GM12878 (cell line): Measurements from ENCODE around the gene EPHB1. TPM values are rescaled to one million over a fixed set of nuclear protein-coding genes. Genes with fewer than 3 reads are reported as not detected.

Source experiments
- ATAC-seq: fragments of 200-7000 bp; cut with Tn5 transposase; 3 replicates; pipeline ENCODE4 v1.9.1; 2020; ENCODE audit warnings: mild to moderate bottlenecking, moderate library complexity
- BruUV-seq: library from RNA; stranded (reverse); fragments of 400-500 nt; replicated peaks from 2 replicates; lab custom pipeline; 2021; lab: Mats Ljungman, UMichigan
- CTCF ChIA-PET: fragments of 300-600 bp; sonication (Branson Sonifier 250); formaldehyde crosslinking; extraction: SDS; loops from one replicate; lab custom pipeline; 2021; ENCODE audit warnings: inconsistent platforms; lab: Yijun Ruan, JAX
- POLR2A ChIA-PET: fragments of 350-600 bp; formaldehyde crosslinking; extraction: SDS; loops from one replicate; lab custom pipeline; 2021; ENCODE audit warnings: inconsistent platforms; lab: Charles Lee
- RAD21 ChIA-PET: fragments of 300-600 bp; sonication (Branson Sonifier 250); formaldehyde crosslinking; loops from one replicate; lab custom pipeline; 2023; ENCODE audit warnings: antibody characterized with exemption; ENCODE audit not compliant: unreplicated experiment; lab: Charles Lee
- SMC1A ChIA-PET: fragments of 300-600 bp; sonication (Branson Sonifier 250); formaldehyde crosslinking; loops from one replicate; lab custom pipeline; 2023; ENCODE audit not compliant: unreplicated experiment, uncharacterized antibody; lab: Charles Lee
- DNase-seq: peaks from one replicate; pipeline ENCODE4 v3.0.0-alpha.2; 2011; ENCODE audit warnings: low read depth, low spot score
- FAIRE-seq: peaks from 3 replicates; lab custom pipeline; 2011; peaks lifted over from hg19 to GRCh38; lab: Jason Lieb, UNC
- H2AFZ ChIP-seq: 2 replicates; pipeline ENCODE4 v1.6.0; 2011; ENCODE audit warnings: low read depth, low read length, control low read depth; ENCODE audit not compliant: control insufficient read depth
- H3K27ac ChIP-seq: 2 replicates; pipeline ENCODE4 v1.5.1; 2011; ENCODE audit warnings: control low read depth; ENCODE audit not compliant: control insufficient read depth, insufficient read depth
- H3K27me3 ChIP-seq, 2 experiments: replicated peaks in 1 of 2; 2 replicates each; pipeline versions ENCODE4 v1.6.0 to v1.6.1; 2011; ENCODE audit warnings: low read length in 1 of 2; ENCODE audit not compliant: control insufficient read depth in 2 of 2, insufficient read depth in 2 of 2
- H3K36me3 ChIP-seq, 2 experiments: 2 replicates each; pipeline ENCODE4 v1.5.1; 2011; ENCODE audit warnings: low read length in 1 of 2; ENCODE audit not compliant: control insufficient read depth in 2 of 2, insufficient read depth in 2 of 2
- H3K4me1 ChIP-seq: 2 replicates; pipeline ENCODE4 v1.6.1; 2011; ENCODE audit warnings: mild to moderate bottlenecking, low read length, moderate library complexity, mixed read lengths; ENCODE audit not compliant: control insufficient read depth, insufficient read depth
- H3K4me2 ChIP-seq: 2 replicates; pipeline ENCODE4 v1.6.0; 2011; ENCODE audit warnings: control low read depth; ENCODE audit not compliant: control insufficient read depth, insufficient read depth
- H3K4me3 ChIP-seq: fragments of 200-600 bp; sonication (generic); 2 replicates; pipeline ENCODE4 v1.5.1; 2016
- H3K79me2 ChIP-seq: 2 replicates; pipeline ENCODE4 v1.6.0; 2011; ENCODE audit warnings: low read length; ENCODE audit not compliant: control insufficient read depth, insufficient read depth
- H3K9ac ChIP-seq: 2 replicates; pipeline ENCODE4 v1.8.0; 2011; ENCODE audit warnings: low read length, control low read depth, mixed read lengths; ENCODE audit not compliant: control insufficient read depth, insufficient read depth
- H3K9me3 ChIP-seq: replicated peaks from 3 replicates; pipeline ENCODE4 v1.5.1; 2011; ENCODE audit warnings: mild to moderate bottlenecking, low read length; ENCODE audit not compliant: control insufficient read depth, insufficient read depth
- H4K20me1 ChIP-seq: 2 replicates; pipeline ENCODE4 v1.6.0; 2011; ENCODE audit not compliant: control insufficient read depth, insufficient read depth
- BCL11A ChIP-seq: IDR thresholded peaks from 2 replicates; pipeline ENCODE4 v1.6.1; 2011; ENCODE audit warnings: low read depth, low read length
- BHLHE40 ChIP-seq, 2 experiments: fragments of 450-650 bp in 1 of 2; IDR thresholded peaks; 2 replicates each; pipeline ENCODE4 v1.6.1; 2011 to 2017; ENCODE audit warnings: low read depth in 2 of 2, borderline replicate concordance in 1 of 2, improper control_type of control experiment in 1 of 2, low read length in 1 of 2, mild to moderate bottlenecking in 1 of 2
- CBX3 ChIP-seq: fragments of 200-600 bp; sonication (generic); IDR thresholded peaks from 2 replicates; pipeline ENCODE4 v1.6.1; 2016; ENCODE audit warnings: low read depth, borderline replicate concordance
- E2F8 ChIP-seq: fragments of 450-650 bp; IDR thresholded peaks from 2 replicates; pipeline ENCODE4 v1.6.1; 2018; ENCODE audit warnings: mild to moderate bottlenecking, low read depth, moderate library complexity; ENCODE audit not compliant: partially characterized antibody
- EP300 ChIP-seq, 2 experiments: fragments of 150-350 bp in 1 of 2; IDR thresholded peaks; 2 replicates each; pipeline ENCODE4 v1.6.1; 2011 to 2012; ENCODE audit warnings: low read depth in 2 of 2, low read length in 2 of 2, borderline replicate concordance in 1 of 2, improper control_type of control experiment in 1 of 2, inconsistent platforms in 1 of 2; ENCODE audit not compliant: control insufficient read depth in 1 of 2
- FOXM1 ChIP-seq: IDR thresholded peaks from 2 replicates; pipeline ENCODE4 v1.6.1; 2012; ENCODE audit warnings: low read depth, mild to moderate bottlenecking, inconsistent platforms, low read length, moderate library complexity
- IRF4 ChIP-seq: IDR thresholded peaks from 2 replicates; pipeline ENCODE4 v1.6.1; 2011; ENCODE audit warnings: low read depth, low read length
- NFIC ChIP-seq: IDR thresholded peaks from 2 replicates; pipeline ENCODE4 v1.6.1; 2012; ENCODE audit warnings: low read depth, mild to moderate bottlenecking, inconsistent platforms, low read length, moderate library complexity
- PRDM15 ChIP-seq: fragments of 450-650 bp; formaldehyde crosslinking; IDR thresholded peaks from 2 replicates; pipeline ENCODE4 v1.4.0; 2020; ENCODE audit warnings: mild to moderate bottlenecking, moderate library complexity
- RCOR1 ChIP-seq: conservative IDR thresholded peaks from 2 replicates; pipeline ENCODE4 v1.6.1; 2012; ENCODE audit warnings: low read depth, low read length, improper control_type of control experiment
- SMAD1 ChIP-seq: fragments of 450-650 bp; IDR thresholded peaks from 2 replicates; pipeline ENCODE4 v1.6.1; 2018; ENCODE audit warnings: mild to moderate bottlenecking, low read depth; ENCODE audit not compliant: partially characterized antibody
- SMAD5 ChIP-seq: IDR thresholded peaks from 2 replicates; pipeline ENCODE4 v1.6.1; 2016; ENCODE audit warnings: antibody characterized with exemption, low read depth
- SMARCA5 ChIP-seq: fragments of 450-650 bp; IDR thresholded peaks from 2 replicates; pipeline ENCODE4 v1.6.1; 2017; ENCODE audit warnings: mild to moderate bottlenecking
- STAT1 ChIP-seq: fragments of 450-650 bp; conservative IDR thresholded peaks from 2 replicates; pipeline ENCODE4 v1.6.1; 2014; ENCODE audit warnings: antibody characterized with exemption, mild to moderate bottlenecking
- ZNF207 ChIP-seq: fragments of 450-650 bp; IDR thresholded peaks from 2 replicates; pipeline ENCODE4 v1.6.1; 2014; ENCODE audit warnings: antibody characterized with exemption, mild to moderate bottlenecking, borderline replicate concordance
- ZNF384 ChIP-seq: IDR thresholded peaks from 2 replicates; pipeline ENCODE4 v1.6.1; 2012; ENCODE audit warnings: low read depth, mild to moderate bottlenecking, low read length, improper control_type of control experiment, borderline replicate concordance
- ZZZ3 ChIP-seq: IDR thresholded peaks from 2 replicates; pipeline ENCODE4 v1.6.1; 2011; ENCODE audit warnings: low read depth; ENCODE audit not compliant: control insufficient read depth, insufficient read length
- WGBS: methylation state at CpG from one replicate; pipeline ENCODE4 v1.1.6; 2016; ENCODE audit warnings: low lambda C conversion rate; ENCODE audit not compliant: insufficient replicate concordance, insufficient coverage; ENCODE audit errors: missing lambda C conversion rate; 5-methylcytosine and 5-hydroxymethylcytosine counted together
- in situ Hi-C: fragments of 300-500 bp; cut with MboI; formaldehyde crosslinking; loops from 9 replicates; pipeline ENCODE4 v1.14.3; 2018; ENCODE audit warnings: mixed read lengths
- intact Hi-C: fragments of 100-400 bp; cut with micrococcal nuclease; formaldehyde crosslinking; loops from one replicate; pipeline ENCODE4 v1.14.2; 2022; ENCODE audit not compliant: unreplicated experiment
- polyA plus RNA-seq, 11 experiments: library from polyadenylated mRNA; depleted of rRNA in 4 of 11; unstranded in 6 of 11; stranded (reverse) in 5 of 11; fragments of >200 nt; fragmentation: Nextera tagmentation in 4 of 11; fragmentation: Illumina TruSeq in 1 of 11; extraction: Ambion mirVana in 4 of 11; extraction: Trizol in 1 of 11; gene quantifications; 1 replicate in 1 of 11; 2 replicates in 10 of 11; pipeline versions ENCODE4 v1.2.1 to v1.2.3, GENCODE V29; 2011 to 2016; ENCODE audit warnings: inconsistent platforms in 2 of 11, missing spikeins in 2 of 11, low read depth in 1 of 11
- total RNA-seq, 4 experiments: library from RNA; depleted of rRNA in 3 of 4; stranded (reverse); fragments of >200 nt in 3 of 4; fragmentation: Illumina TruSeq in 1 of 4; extraction: Trizol in 1 of 4; gene quantifications; 2 replicates each; pipeline versions ENCODE4 v1.2.1 to v1.2.3, GENCODE V29; 2013 to 2021

The EPHB1 gene
- total and polyA plus RNA-seq, 10 of the 15 experiments (the other 5 are each of a cell fraction or from before 2014, with no cell fraction given), result 0.33 to 23.8 (median 1.2) TPM

- Histone ChIP-seq H3K27me3 (no peaks in the 10 kb centered on the region), H4K20me1 (no peaks in the 10 kb centered on the region; the same call in 1 of the 2 replicates), H3K9me3 (no peaks in the 10 kb centered on the region; the same call in 2 of the 3 replicates), H2AFZ (no peak overlapping the region), H3K4me2 (no peak overlapping the region), H3K36me3 (peaks cover 0 to 5% of the 10 kb centered on the region in 2 experiments; a peak in 2 of 4 replicates), H3K79me2 (peaks cover 18% of the 10 kb centered on the region), H3K27ac (no peak overlapping the region), H3K4me1 (peaks cover 9% of the 10 kb centered on the region), H3K4me3 (no peak overlapping the region), H3K9ac (no peak overlapping the region)
- SMC1A ChIA-PET, result interaction anchor here (0.9 kb wide), 1 partner anchor 104 kb away, joined by 3 read pairs; no protein-coding TSS in a partner anchor
- DNase-seq (no peak), ATAC-seq (no peak), FAIRE-seq (no peak)
- intact Hi-C loops, result no loop called here
- BruUV-seq, result no TSS peak
- WGBS, result 0% methylated on average over 2 of the region's 2 CpGs
- RAD21 ChIA-PET, result no interaction called here
- in situ Hi-C loops, result no loop called here
- POLR2A ChIA-PET, result no interaction called here
- CTCF ChIA-PET, result interaction anchor here (1.0 to 1.2 kb wide), 2 partner anchors 101 to 115 kb away, joined by 3 read pairs; partner anchors contain the start of gene EPHB1
- TF ChIP-seq CBX3 (no peak), ZZZ3 (no peak), FOXM1 (no peak), SMAD5 (no peak), RCOR1 (no peak), IRF4 (no peak), EP300 (IDR thresholded peaks at IDR 0.05; ENCODE audit: borderline replicate concordance in 1 of 2, control insufficient read depth in 1 of 2, low read depth in 2 of 2, low read length in 2 of 2) (no peak), ZNF384 (no peak), BHLHE40 (IDR thresholded peaks at IDR 0.05; ENCODE audit: borderline replicate concordance in 1 of 2, low read depth in 2 of 2, low read length in 1 of 2) (no peak), PRDM15 (CRISPR knock-in tag) (no peak), BCL11A (no peak), NFIC (no peak), STAT1 (no peak), SMAD1 (no peak), SMARCA5 (no peak), ZNF207 (no peak), E2F8 (no peak)
Measured at GRCh38 chr3:134910026-134910425, 115.0 kb downstream of the EPHB1 start.
